Measurements from ENCODE around the gene ASPG.

ASPG gene

DNA sequence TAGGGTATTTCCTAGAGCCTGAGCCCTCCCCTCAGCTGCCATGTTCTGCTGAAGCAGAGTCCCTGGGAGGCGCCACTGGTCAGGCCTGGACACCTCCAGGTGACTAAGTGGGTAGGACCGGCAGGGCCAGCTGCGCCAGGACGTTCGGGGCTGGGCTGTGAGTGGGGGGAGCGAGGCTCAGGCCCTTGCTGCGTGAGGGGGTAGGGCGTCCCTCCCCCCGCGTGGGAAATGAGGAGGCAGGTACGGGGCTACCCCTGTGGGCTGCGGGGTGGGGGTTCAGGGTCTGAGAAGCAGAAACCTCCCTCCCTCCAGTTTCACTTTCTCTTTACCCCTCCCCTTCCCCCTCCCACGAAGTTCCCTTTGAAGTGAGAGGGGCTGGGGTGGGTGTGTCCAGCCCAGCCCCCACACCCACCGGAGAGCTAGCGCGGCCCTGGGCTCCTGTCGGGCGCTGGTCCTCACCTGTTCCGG lies 30.8 kb downstream of the ASPG start:
- DNase-seq (ENCODE audit: low spot score), result no peak

DNA sequence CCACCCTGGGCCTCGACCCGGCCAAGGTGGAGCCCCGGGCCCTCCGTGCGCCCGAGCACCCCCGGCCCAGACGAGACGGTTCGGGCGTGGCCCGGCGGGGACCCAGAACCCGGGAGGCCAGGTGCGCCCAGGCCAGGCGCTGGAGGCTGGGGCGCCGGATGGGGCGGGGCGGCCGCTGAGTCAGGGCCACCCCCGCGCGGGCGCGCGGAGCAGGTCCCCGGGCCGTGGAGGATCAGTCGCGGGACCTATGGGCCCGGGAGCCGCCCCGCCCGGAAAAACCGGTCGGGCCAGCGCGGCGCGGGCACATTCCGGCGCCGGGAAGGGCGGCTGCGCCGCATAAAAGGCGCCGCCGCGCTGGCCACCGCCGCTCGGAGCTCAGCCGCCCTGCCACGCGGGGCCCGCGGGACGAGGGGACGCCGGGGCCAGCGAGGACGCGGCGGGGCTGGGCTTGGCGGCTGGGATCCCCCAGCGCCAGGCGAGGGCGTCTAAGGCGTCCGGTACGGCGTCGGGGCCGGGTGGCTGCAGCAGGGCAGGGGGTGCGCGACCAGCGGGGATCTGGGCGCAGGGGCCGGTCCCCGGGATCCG lies 31.3 kb downstream of the ASPG start:
- no peak for DNase-seq (ENCODE audit: low spot score)

DNA sequence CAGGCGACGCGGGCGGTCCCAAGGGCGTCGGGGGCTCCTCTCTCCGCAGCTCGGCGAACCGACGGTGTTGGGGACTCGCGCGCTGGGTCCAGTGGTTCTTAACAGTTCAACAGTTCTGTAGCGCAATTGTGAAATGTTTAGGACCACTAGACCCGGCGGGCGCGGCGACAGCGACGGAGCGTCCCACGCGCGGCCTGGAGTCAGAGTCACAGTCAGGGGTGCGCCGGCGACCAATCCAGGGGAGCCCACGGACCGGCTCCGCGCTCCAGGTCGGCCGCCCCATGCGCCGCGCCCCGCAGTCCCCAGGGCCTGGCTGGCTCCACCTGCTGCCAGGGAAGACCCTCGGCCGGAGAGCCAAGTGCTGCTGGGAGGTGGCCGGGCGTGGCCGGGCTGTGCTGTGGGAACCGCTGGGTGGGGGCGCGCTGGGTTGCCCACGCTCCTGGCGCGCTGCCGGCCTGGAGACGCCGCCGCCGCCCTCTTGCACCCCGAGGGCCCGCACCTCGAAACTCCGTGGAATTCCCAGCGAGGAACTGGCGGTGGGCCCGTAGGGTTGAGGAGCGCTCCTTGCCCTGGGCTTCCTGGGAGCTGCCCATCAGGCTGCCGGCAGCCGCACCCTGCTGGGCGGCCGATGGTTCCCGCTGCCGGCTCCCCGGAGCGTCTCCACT lies 32.0 kb downstream of the ASPG start:
- no peak for DNase-seq (ENCODE audit: low spot score)

DNA sequence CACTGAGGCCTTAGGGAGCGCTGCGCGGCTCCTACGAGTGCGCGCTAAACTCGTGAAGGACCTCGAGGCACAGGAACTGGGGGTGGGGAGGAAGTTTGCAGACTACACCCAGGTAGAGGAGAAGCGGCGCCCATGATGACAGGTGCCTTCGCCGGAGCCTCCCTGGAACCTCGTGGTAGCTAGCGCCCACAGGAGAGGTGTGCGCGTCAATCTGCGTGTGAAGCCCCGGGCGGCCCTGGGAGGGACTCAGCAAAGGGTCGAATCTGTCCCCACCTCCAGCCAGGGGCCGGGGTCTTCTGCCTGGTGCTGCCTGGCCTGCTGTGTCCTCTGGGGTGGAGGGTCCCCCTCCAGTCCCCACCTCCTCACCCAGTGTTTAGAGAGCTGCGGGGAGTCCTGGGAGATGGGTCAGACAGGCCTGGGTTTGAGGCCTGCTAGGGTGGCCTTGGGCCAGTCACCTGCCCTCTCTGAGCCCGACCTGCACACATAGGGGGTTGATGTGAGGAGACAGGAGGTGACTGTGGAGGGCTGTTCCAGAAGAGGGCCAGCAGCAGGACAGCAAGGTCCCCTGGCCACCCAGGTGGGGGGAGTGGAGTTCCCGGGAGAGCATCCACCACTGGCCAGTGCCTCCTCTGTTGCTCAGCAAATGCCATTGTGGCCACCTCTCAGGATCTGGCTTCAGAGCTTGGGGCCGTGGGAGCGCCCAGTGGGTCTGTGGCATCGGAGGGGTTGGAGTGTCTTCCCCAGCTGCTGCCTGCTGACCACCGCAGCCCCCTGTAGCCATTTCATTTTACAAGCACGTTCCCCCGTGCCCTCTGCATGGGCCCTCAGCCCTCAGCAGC lies 32.7 kb downstream of the ASPG start:
- DNase-seq (ENCODE audit: low spot score), result no peak

DNA sequence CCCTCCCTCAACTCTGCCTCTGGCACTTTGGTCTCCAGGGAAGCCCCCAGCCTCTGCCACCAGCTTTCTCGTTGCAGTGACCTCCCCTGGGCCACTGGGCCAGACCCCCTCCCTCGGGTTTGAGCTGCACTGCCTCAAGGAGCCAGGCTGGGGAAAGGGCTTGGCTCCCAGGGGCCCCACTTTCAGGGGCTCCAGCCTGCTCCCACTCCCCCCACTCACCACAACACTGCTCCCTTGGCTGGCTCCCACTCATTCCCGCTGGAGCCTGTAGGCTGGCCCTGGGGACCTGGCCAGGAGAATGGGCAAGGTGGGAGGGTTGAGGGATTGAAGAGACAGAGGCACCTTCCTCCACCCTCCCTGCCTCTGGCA lies 33.6 kb downstream of the ASPG start:
- no peak for DNase-seq (ENCODE audit: low spot score)

DNA sequence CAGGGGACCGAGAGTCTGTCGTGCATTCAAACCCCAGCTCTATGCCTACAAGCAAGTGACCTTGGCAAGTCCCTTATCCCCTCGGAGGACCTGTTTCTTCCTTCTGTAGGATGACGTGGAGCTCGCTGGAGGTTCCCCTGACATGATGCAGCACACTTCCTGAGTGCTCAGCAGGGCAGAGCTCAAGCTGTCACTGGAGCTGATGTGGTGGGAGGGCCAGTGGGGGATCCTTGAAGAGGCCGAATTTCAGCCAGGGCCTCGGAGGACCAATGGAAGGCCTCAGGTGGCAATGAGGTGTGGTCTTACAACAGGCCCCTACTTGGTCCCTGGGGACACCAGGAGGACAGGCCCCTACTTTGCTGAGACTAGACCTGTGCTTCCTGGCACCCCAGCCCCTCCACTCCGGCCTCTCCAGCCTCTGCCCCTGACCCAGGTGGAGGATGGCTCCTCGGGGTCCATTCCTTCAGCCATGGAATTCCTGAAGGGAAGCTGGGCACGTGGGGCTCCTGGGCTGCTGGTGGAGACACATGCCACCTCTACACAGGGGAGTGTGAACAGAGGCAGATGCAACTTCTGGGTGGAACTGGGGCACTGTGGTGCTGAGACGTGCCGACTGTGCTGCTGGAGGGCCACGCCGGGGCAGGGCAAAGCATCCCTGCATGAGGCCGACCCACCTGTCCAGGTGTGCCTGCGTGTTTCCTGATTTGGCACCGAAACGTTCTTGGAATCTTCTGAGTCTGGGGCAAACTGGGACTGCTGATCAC lies 34.2 kb downstream of the ASPG start:
- no peak for DNase-seq (ENCODE audit: low spot score)

DNA sequence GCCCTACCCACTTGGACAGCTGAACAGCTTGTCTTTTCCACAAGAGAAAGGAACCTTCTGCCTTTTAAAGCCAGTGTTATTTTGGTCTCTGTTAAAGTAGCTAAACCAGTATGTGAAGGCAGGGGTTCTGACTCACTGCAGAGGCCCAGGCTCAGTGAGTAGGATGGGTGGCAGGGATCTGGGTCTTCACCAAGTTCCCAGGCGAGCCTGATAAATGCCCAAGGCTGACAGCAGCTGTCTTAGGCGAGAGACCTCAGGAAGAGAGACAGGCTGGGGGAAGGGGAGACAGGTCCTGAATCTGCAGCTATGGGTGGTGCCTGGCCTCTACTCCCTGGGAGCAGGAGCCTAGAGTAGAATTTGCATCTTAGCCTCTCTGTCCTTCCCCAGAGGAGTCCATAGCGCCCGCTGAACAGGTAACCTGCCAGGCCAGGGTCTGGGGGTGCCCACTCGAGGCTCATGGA lies 34.8 kb downstream of the ASPG start:
- DNase-seq (ENCODE audit: low spot score), result no peak

DNA sequence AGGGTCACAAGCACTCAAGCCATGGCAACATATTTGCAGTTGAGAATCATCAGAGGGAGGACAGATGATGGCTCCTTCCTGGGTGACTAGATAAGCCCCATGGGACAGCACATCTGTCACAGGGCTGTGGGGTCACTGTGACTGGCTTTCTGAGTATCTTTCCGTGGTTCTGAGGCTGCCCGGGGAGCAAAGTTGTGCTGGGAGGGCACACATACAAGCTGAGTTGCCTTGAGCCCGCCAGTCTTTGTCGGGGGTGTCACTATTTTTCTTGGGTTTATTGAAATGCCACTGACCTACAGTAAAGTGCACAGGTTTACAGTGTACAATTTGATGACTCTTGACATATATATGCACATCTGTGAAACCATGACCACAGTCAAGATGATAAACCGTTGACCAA lies 35.6 kb downstream of the ASPG start:
- no peak for DNase-seq (ENCODE audit: low spot score)

DNA sequence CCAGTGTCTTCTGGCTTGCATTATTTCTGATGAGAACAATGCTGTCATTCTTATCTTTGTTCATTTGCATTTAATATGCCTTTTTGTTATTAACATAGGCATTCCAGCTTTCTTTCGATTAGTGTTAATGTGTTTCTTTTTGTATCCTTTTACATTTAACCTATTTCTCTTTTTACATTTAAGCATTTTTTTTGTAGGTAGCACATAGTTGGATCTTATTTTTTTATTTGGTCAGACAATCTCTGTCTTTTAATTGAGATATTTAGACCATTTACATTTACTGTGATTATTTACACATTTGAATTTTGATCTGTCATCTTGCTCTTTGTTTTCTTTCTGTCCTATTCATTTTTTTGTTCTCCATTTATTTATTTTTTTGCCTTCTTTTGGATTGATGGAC lies 38.4 kb downstream of the ASPG start:
- no peak for DNase-seq (ENCODE audit: low spot score)

DNA sequence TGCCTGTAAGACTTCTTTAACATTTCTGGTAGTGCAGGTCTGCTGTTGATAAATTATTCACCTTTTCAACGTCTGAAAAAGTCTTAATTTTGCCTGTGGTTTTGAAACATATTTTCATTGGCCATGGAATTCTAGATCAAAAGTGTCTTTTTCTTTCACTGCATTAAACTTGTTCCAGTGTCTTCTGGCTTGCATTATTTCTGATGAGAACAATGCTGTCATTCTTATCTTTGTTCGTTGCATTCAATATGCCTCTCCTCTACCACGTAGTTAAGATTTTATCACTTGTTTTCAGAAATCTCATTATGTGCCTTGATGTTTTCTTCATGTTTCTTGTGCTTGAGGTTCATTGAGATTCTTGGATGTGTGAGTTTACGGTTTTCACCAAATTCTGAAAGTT lies 39.5 kb downstream of the ASPG start:
- no peak for DNase-seq (ENCODE audit: low spot score)

DNA sequence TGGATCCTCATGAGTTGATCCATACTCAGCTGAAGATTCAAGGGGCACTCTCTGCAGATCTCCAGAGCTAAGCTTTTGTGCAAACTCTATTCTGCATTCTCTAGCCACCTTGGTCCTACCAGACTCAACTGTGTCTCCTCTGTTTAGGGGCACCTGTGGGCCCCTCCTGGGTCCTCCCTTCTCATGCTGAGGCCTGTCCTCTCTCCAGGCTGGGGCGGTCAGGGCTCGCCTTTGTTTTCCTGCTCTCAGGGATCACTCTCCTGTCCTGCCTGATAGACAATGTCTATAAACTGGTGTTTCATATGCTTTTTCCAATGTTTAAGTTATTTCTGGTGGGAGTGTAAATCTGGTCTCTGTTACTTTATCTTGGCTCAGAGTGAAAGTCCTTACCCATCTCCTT lies 41.3 kb downstream of the ASPG start:
- DNase-seq (ENCODE audit: low spot score), result no peak

DNA sequence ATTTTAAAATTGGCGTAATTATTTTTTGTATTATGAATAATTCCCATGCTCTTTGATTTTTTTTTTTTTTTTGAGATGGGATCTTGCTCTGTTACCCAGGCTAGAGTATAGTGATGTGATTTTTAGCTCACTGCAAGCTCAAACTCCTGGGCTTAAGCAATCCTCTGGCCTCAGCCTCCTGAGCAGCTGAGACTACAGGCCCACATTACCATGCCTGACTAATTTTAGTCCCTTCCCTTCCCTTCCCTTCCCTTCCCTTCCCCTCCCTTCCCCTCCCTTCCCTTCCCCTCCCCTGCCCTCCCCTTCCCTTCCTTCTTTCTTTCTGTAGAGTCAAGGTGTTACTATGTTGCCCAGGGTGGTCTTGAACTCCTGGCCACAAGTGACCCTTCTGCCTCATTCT lies 43.5 kb downstream of the ASPG start:
- no peak for DNase-seq (ENCODE audit: low spot score)

DNA sequence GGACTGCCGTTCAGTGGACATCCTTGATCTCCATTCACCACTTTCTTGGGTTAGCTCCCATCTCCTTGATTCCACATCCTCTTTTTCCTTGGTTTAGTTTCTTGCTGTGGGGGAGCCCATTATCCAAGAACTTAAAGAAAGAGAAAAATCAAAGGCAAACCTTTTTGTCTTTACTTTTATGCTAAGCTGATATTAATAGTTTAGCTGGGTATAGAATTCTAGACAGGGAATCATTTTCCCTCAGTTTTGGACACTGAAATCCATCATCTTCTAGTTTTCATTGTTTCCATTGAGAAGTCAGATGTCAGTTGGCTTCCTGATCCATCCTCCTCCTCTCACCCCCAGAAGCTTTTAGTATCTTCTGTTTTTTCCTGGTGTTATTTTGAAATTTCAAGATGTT lies 44.1 kb downstream of the ASPG start:
- DNase-seq (ENCODE audit: low spot score), result no peak

DNA sequence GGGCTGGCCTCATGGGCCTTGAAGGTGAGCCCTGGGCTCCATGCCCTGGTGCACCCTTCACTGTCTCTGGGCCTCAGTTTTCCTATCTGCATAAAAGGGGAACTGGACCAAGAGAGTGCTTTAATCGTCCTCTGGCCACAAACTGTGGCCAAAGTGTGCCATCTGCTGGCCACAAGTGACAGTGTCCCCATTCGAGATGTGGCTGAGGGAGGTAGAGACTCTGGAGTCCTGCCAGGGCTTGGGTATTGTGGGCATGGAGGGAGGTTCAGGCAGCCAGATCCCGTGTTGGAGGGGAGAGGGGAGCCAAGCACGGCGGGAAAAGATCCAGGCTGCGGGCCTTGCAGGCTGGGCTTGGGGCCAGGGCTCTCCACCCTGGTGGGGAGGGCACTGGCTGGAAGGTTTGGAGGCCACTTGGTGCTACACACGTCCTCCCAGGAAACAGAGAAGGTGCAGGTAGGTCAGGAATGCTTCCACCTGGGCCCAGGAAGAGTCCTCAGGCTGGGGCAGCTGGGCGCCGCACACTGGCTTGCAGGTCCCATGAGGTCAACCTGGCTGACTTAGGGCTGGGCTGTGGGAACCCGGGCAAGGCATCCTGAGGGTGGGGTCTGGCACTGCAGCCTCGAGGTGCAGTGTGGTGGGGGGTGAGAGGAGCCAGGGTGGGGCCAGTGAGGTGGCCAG lies 45.6 kb downstream of the ASPG start:
- no peak for DNase-seq (ENCODE audit: low spot score)

DNA sequence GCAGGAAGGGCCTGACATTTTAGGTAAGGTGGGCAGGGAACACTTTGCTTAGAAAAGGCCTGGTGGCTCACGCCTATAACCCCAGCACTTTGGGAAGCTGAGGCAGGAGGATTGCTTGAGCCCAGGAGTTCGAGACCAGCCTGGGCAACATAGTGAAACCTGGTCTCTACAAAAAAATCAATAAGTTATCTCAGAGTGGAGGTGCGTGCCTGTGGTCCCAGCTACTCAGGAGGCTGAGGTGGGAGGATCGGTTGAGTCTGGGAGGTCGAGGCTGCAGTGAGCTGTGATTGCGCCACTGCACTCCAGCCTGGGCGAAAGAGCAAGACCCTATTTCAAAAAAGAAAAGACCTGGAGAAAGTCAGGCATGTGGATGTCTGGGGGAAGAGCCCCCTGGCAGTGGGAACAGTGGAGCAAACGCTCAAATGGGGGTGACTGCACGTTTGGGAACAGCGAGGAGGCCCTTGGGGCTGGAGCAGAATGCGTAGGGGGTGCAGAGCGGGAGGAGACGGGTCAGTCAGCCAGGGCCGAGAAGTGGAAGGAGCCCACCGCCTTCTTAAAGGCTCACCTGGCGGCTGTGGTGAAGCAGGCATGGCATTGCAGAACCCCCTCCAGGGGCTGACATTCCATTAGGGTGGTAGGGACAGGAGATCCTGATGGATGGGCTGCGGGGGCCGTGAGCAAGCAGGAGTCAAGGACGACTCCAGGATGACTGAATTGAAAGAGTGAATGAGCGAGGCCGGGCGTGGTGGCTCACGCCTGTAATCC lies 46.6 kb downstream of the ASPG start:
- DNase-seq (ENCODE audit: low spot score), result no peak

DNA sequence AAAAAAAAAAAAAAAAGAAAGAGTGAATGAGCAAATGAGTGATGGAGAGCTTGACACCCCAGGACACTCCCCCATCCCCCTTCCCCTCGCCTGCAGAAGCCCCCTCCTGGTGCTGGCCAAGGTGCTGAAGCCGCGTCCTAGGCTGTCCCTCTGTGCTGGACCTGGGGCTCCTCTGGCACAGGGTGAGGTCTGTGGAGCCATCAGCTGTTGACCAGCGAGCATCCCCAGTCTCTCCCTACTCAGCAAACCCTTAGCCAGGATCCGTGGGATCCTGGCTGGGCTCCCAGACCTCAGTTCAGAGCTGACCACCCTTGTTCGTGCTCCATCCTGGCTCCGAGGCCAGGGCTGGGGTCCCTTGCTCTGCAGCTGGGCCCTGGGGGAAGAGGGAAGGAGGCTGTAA lies 47.5 kb downstream of the ASPG start:
- no peak for DNase-seq (ENCODE audit: low spot score)

DNA sequence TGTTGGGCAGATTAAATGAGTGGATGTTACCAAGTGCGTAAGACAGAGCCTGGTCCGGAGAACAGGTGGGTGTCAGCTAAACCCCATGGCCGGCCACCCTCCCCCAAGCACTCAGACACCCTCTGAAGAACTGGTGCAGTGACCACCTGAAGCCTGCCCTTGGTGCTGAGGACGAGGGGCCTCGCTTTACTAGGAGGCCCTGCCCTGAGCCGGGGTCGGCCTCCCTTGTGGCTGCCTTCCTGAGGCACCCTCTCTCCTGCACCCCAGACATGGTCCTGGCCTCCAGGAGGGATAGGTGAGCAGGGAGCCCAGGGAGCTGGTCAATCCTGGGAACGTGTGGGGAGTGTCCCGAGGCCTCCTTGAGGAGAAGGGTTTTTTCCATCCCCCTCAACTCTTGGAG lies 48.0 kb downstream of the ASPG start:
- DNase-seq (ENCODE audit: low spot score), result no peak

DNA sequence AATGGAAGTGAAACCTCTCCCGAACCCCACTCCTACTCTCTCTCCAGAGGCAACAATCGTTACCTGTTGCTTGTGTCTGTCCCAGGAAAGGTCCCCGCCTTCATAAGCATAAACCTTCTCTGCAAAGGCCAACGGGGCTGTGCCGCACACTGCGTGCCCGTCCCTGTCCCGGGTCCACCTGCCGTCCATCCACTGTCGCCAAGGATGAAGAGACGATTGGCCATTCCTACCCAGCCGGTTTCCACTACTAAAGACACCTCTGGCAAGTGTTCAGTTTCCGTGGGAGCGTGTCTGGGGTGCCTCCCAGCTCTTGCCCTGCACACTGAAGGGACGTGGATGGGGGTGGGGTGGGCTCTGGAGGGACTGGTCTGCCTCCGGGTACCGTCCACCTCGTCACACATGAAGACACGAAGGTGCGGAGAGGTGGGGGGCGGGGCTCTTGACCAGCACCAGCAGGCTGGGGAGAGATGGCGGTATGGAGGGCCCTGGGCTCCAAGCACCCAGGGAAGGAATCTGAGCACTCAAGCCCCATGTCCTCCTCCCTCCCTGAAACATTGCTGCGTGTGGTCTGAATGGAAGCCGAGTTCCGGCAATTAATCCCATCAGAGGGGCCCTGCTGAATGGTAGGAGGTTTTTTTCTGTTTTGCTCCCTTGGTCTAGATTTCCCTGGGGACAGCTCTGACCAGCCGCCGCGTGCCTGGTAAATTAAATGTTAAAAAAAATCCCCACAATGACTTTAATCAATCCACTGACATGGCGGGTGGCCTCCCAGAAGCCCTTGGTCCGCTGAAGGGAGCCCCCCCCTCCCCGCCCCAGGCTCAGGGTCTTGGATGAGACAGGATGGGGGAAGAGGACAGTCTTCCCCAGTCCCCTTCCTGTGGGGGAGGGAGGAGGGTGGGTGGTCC lies 48.8 kb downstream of the ASPG start:
- DNase-seq (ENCODE audit: low spot score), result no peak

DNA sequence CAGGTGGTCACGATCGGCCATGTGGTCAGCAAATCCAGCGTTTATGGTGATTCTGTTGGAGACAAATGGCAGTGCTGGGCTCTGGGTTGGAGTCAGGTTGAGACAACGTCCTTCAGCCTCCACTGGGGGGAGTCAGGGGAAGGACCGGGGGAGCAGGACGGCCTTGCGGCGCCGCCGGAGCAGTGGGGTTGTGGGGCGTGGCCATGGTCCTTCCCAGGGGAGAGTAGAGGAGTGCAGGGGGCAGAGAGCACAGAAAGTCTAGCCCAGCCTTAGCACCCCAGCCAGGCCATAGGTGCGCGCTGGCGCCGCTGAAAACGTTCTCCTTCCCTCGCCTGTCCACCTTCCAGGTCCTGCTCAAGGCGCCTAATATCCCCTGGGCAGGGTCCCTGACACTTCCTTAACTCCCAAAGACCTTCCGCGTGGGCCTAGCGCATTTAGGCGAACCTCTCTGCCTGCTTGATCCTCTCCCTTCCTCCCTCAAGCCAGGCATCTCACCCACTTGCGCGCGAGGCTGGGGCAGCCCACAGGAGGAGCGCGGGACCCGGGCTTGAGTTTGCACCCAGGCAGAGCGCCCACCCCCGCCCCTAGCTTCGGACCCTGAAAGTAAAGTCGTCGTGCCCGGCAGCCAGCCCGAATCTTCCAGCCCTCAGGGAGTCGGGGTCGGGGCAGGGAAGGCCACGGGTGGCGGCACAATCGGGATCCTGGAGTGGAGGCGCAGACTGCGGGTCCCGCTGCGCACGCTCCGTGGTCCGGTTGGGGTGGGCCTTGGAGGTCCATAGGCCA lies 49.8 kb downstream of the ASPG start:
- no peak for DNase-seq (ENCODE audit: low spot score)

Measured in CD4-positive, alpha-beta T cell treated with Interleukin-6 at 100 ng/mL for 8 hours (primary cell).